GM12865 (cell line): Measurements from ENCODE around the gene AOC1.

Source experiments
- DNase-seq: peaks from one replicate; pipeline ENCODE4 v3.0.0; 2010; ENCODE audit warnings: low read depth
- H3K4me3 ChIP-seq: 2 replicates; pipeline ENCODE4 v1.5.1; 2011; ENCODE audit warnings: mild to moderate bottlenecking, low read depth, low read length, control low read depth
- CTCF ChIP-seq: IDR thresholded peaks from 2 replicates; pipeline ENCODE4 v1.5.1; 2011; ENCODE audit warnings: low read length, control low read depth, low read depth, inconsistent platforms; ENCODE audit not compliant: insufficient read depth; ENCODE audit errors: missing control alignments

The AOC1 gene

GRCh38 chr7:150910996-150911422 is 58.7 kb downstream of the AOC1 start:
- DNase-seq, result no peak
- no peak overlapping the region for H3K4me3 ChIP-seq
- TF ChIP-seq CTCF, result no peak
